Activated T-cell treated with anti-CD3 and anti-CD28 coated beads, Interleukin-2, amount 50 U/mL, for 72 hours (primary cell): ENCODE data around the gene NOC4L. TPM values are rescaled to one million over a fixed set of nuclear protein-coding genes. Genes with fewer than 3 reads are reported as not detected.
"Not testable (repeated sequence)": the region's sequence is repeated elsewhere in the genome, so short reads cannot be mapped to it uniquely, and the experiment has no call there.

Experiments used
- ATAC-seq, 2 donors: fragments of 150-1000 bp; cut with Tn5 transposase; replicated peaks in 1 of 2; 2 replicates each; pipeline ENCODE4 v1.10.0; 2021; ENCODE audit warnings: moderate library complexity in 2 of 2, mild to moderate bottlenecking in 1 of 2
- DNase-seq, 2 donors: peaks; one replicate each; pipeline ENCODE4 v3.0.0; 2021 to 2022; ENCODE audit warnings: mixed read lengths in 1 of 2
- H3K27ac Mint-ChIP-seq: one replicate; pipeline ENCODE4 v1.8.0; 2022; ENCODE audit warnings: mild to moderate bottlenecking, moderate library complexity, mixed read lengths
- H3K27me3 Mint-ChIP-seq: one replicate; pipeline ENCODE4 v1.8.0; 2022; ENCODE audit warnings: low read depth, mixed read lengths
- H3K36me3 Mint-ChIP-seq, 2 donors: one replicate each; pipeline ENCODE4 v1.8.0; 2022; ENCODE audit warnings: mixed read lengths in 2 of 2, mild to moderate bottlenecking in 1 of 2; ENCODE audit not compliant: insufficient read depth in 2 of 2
- H3K4me1 Mint-ChIP-seq: one replicate; pipeline ENCODE4 v1.8.0; 2022; ENCODE audit warnings: low read depth, mixed read lengths
- H3K4me3 Mint-ChIP-seq, 2 donors: one replicate each; pipeline ENCODE4 v1.8.0; 2022; ENCODE audit warnings: mild to moderate bottlenecking in 2 of 2, mixed read lengths in 2 of 2, moderate library complexity in 2 of 2
- H3K9me3 Mint-ChIP-seq, 2 donors: one replicate each; pipeline ENCODE4 v1.8.0; 2022; ENCODE audit warnings: mixed read lengths in 2 of 2
- total RNA-seq, 2 donors: library from RNA; stranded (reverse); gene quantifications; one replicate each; pipeline ENCODE4 v1.2.3, GENCODE V29; 2022

NOC4L gene
- total RNA-seq, 2 donors from 2014 or later = 19.4 to 21.2 TPM

GRCh38 chr12:132131229-132131628 is 13.0 kb upstream of the NOC4L start:
- H3K36me3 Mint-ChIP-seq = peaks cover 2 to 25% of the 10 kb centered on the region in 2 donors
- DNase-seq (no peak), ATAC-seq (no peak)
- H3K9me3 Mint-ChIP-seq = no peaks in the 10 kb centered on the region
- no peak overlapping the region for H3K4me3 Mint-ChIP-seq
- H3K27ac Mint-ChIP-seq = no peak overlapping the region
- H3K4me1 Mint-ChIP-seq = no peaks in the 10 kb centered on the region
- no peaks in the 10 kb centered on the region for H3K27me3 Mint-ChIP-seq

GRCh38 chr12:132131952-132132351 is 12.3 kb upstream of the NOC4L start:
- Mint-ChIP-seq H3K27ac (no peak overlapping the region), H3K27me3 (no peaks in the 10 kb centered on the region), H3K36me3 (peaks cover 0 to 21% of the 10 kb centered on the region in 2 donors), H3K4me1 (no peaks in the 10 kb centered on the region), H3K9me3 (no peaks in the 10 kb centered on the region), H3K4me3 (no peak overlapping the region)
- ATAC-seq (no peak), DNase-seq (no peak)

- no peak for DNase-seq
- Mint-ChIP-seq H3K27ac (no peak overlapping the region), H3K4me1 (no peaks in the 10 kb centered on the region), H3K4me3 (no peak overlapping the region), H3K36me3 (peaks cover 0 to 14% of the 10 kb centered on the region in 2 donors), H3K27me3 (no peaks in the 10 kb centered on the region), H3K9me3 (no peaks in the 10 kb centered on the region)
- no peak for ATAC-seq
Measured at GRCh38 chr12:132132609-132133430, 11.4 kb upstream of the NOC4L start.

GRCh38 chr12:132133952-132134652 is 10.2 kb upstream of the NOC4L start:
- H3K4me3 Mint-ChIP-seq = no peak overlapping the region
- H3K9me3 Mint-ChIP-seq = no peaks in the 10 kb centered on the region
- no peaks in the 10 kb centered on the region for H3K4me1 Mint-ChIP-seq
- no peaks in the 10 kb centered on the region for H3K27me3 Mint-ChIP-seq
- no peak overlapping the region for H3K27ac Mint-ChIP-seq
- H3K36me3 Mint-ChIP-seq = peaks cover 0 to 3% of the 10 kb centered on the region in 2 donors
- ATAC-seq (peak in 1 of 2 donors; percentile 9), DNase-seq (no peak)

- ATAC-seq, H3K36me3 Mint-ChIP-seq, H3K4me1 Mint-ChIP-seq, H3K4me3 Mint-ChIP-seq, H3K27ac Mint-ChIP-seq, H3K27me3 Mint-ChIP-seq, DNase-seq, H3K9me3 Mint-ChIP-seq: not testable (repeated sequence)
Measured at GRCh38 chr12:132134653-132135183, 9.5 kb upstream of the NOC4L start.

- H3K4me1 Mint-ChIP-seq, ATAC-seq, H3K27ac Mint-ChIP-seq, H3K27me3 Mint-ChIP-seq, H3K4me3 Mint-ChIP-seq, H3K36me3 Mint-ChIP-seq, DNase-seq, H3K9me3 Mint-ChIP-seq: not testable (repeated sequence)
Measured at GRCh38 chr12:132136226-132136625, 8.0 kb upstream of the NOC4L start.

GRCh38 chr12:132137483-132138125 is 6.7 kb upstream of the NOC4L start:
- Mint-ChIP-seq H3K4me3 (no peak overlapping the region), H3K9me3 (no peaks in the 10 kb centered on the region), H3K4me1 (peaks cover 5% of the 10 kb centered on the region), H3K36me3 (peaks cover 3% of the 10 kb centered on the region in 2 donors), H3K27me3 (no peaks in the 10 kb centered on the region), H3K27ac (no peak overlapping the region)
- no peak for DNase-seq
- ATAC-seq = no peak

- Mint-ChIP-seq H3K4me1 (peaks cover 11% of the 10 kb centered on the region), H3K27me3 (no peaks in the 10 kb centered on the region), H3K9me3 (no peaks in the 10 kb centered on the region), H3K4me3 (no peak overlapping the region), H3K36me3 (peaks cover 3 to 5% of the 10 kb centered on the region in 2 donors), H3K27ac (no peak overlapping the region)
- no peak for DNase-seq
- no peak for ATAC-seq
Measured at GRCh38 chr12:132138941-132139871, 5.1 kb upstream of the NOC4L start.

GRCh38 chr12:132139912-132140311 is 4.3 kb upstream of the NOC4L start:
- Mint-ChIP-seq H3K4me3 (no peak overlapping the region), H3K4me1 (peaks cover 14% of the 10 kb centered on the region), H3K27ac (no peak overlapping the region), H3K9me3 (no peaks in the 10 kb centered on the region), H3K27me3 (no peaks in the 10 kb centered on the region), H3K36me3 (peaks cover 3 to 5% of the 10 kb centered on the region in 2 donors)
- DNase-seq = no peak
- no peak for ATAC-seq

GRCh38 chr12:132140501-132140900 is 3.8 kb upstream of the NOC4L start:
- H3K4me3 Mint-ChIP-seq = no peak overlapping the region
- ATAC-seq = no peak
- no peaks in the 10 kb centered on the region for H3K9me3 Mint-ChIP-seq

GRCh38 chr12:132140918-132141841 is 3.1 kb upstream of the NOC4L start:
- DNase-seq (no peak), ATAC-seq (no peak)
- Mint-ChIP-seq H3K4me1 (peaks cover 26% of the 10 kb centered on the region), H3K9me3 (no peaks in the 10 kb centered on the region), H3K4me3 (no peak overlapping the region), H3K27me3 (no peaks in the 10 kb centered on the region), H3K27ac (no peak overlapping the region), H3K36me3 (peaks cover 3 to 5% of the 10 kb centered on the region in 2 donors)

More at GRCh38 chr12:132140501-132140900, 3.8 kb upstream of the NOC4L start:
- Mint-ChIP-seq H3K36me3 (peaks cover 3 to 5% of the 10 kb centered on the region in 2 donors), H3K27me3 (no peaks in the 10 kb centered on the region), H3K27ac (no peak overlapping the region), H3K4me1 (peaks cover 19% of the 10 kb centered on the region)
- no peak for DNase-seq
